Measurements from ENCODE around the gene MTMR12.
A peak's percentile ranks its signal among the peaks of the same experiment; 100 is the strongest.

Gene MTMR12

GRCh38 chr5:32241034-32241783 is 71.5 kb downstream of the MTMR12 start:
- H3K9ac ChIP-seq (ENCODE audit: low read depth in 1 of 2, low read length in 2 of 2) = no peak overlapping the region
- no peaks in the 10 kb centered on the region for H3K9me3 ChIP-seq (ENCODE audit: control insufficient read depth in 2 of 2, low read length in 2 of 2)
- H3K27ac ChIP-seq (ENCODE audit: low read depth in 2 of 2, low read length in 2 of 2) = no peak overlapping the region
- peaks cover 44 to 57% of the 10 kb centered on the region in 2 donors for H3K36me3 ChIP-seq (ENCODE audit: control insufficient read depth in 2 of 2, insufficient read depth in 2 of 2, low read length in 2 of 2)
- no peaks in the 10 kb centered on the region for H3K27me3 ChIP-seq (ENCODE audit: control insufficient read depth in 2 of 2, insufficient read depth in 2 of 2, low read length in 2 of 2)
- H3K4me3 ChIP-seq (ENCODE audit: low read length in 2 of 2) = no peak overlapping the region
- no peaks in the 10 kb centered on the region for H3K4me1 ChIP-seq (ENCODE audit: control insufficient read depth in 2 of 2, insufficient read depth in 2 of 2, low read length in 2 of 2)

GRCh38 chr5:32239385-32239784 is 73.4 kb downstream of the MTMR12 start:
- Histone ChIP-seq H3K9me3 (ENCODE audit: control insufficient read depth in 2 of 2, low read length in 2 of 2) (no peaks in the 10 kb centered on the region), H3K4me1 (ENCODE audit: control insufficient read depth in 2 of 2, insufficient read depth in 2 of 2, low read length in 2 of 2) (peaks cover 0 to under 1% of the 10 kb centered on the region in 2 donors), H3K4me3 (ENCODE audit: low read length in 2 of 2) (no peak overlapping the region), H3K9ac (ENCODE audit: low read depth in 1 of 2, low read length in 2 of 2) (no peak overlapping the region), H3K27me3 (ENCODE audit: control insufficient read depth in 2 of 2, insufficient read depth in 2 of 2, low read length in 2 of 2) (no peaks in the 10 kb centered on the region), H3K36me3 (ENCODE audit: control insufficient read depth in 2 of 2, insufficient read depth in 2 of 2, low read length in 2 of 2) (peaks cover 52 to 68% of the 10 kb centered on the region in 2 donors), H3K27ac (ENCODE audit: low read depth in 2 of 2, low read length in 2 of 2) (no peak overlapping the region)

- Histone ChIP-seq H3K27ac (ENCODE audit: low read depth in 2 of 2, low read length in 2 of 2) (peak overlapping the region in 1 of 2 donors; percentile 45), H3K9me3 (ENCODE audit: control insufficient read depth in 2 of 2, low read length in 2 of 2) (no peaks in the 10 kb centered on the region), H3K36me3 (ENCODE audit: control insufficient read depth in 2 of 2, insufficient read depth in 2 of 2, low read length in 2 of 2) (peaks cover 29 to 48% of the 10 kb centered on the region in 2 donors), H3K4me3 (ENCODE audit: low read length in 2 of 2) (no peak overlapping the region), H3K27me3 (ENCODE audit: control insufficient read depth in 2 of 2, insufficient read depth in 2 of 2, low read length in 2 of 2) (no peaks in the 10 kb centered on the region), H3K9ac (ENCODE audit: low read depth in 1 of 2, low read length in 2 of 2) (no peak overlapping the region), H3K4me1 (ENCODE audit: control insufficient read depth in 2 of 2, insufficient read depth in 2 of 2, low read length in 2 of 2) (peaks cover 5 to 8% of the 10 kb centered on the region in 2 donors)
These were observed 78.9 kb downstream of the MTMR12 start for GRCh38 chr5:32233696-32234447.

- peaks cover 23 to 47% of the 10 kb centered on the region in 2 donors for H3K36me3 ChIP-seq (ENCODE audit: control insufficient read depth in 2 of 2, insufficient read depth in 2 of 2, low read length in 2 of 2)
These were observed 79.5 kb downstream of the MTMR12 start for GRCh38 chr5:32233220-32233695.

GRCh38 chr5:32232441-32233219 is 80.1 kb downstream of the MTMR12 start:
- Histone ChIP-seq H3K4me1 (ENCODE audit: control insufficient read depth in 2 of 2, insufficient read depth in 2 of 2, low read length in 2 of 2) (peaks cover 5 to 8% of the 10 kb centered on the region in 2 donors), H3K9ac (ENCODE audit: low read depth in 1 of 2, low read length in 2 of 2) (no peak overlapping the region), H3K36me3 (ENCODE audit: control insufficient read depth in 2 of 2, insufficient read depth in 2 of 2, low read length in 2 of 2) (peaks cover 22 to 47% of the 10 kb centered on the region in 2 donors), H3K27me3 (ENCODE audit: control insufficient read depth in 2 of 2, insufficient read depth in 2 of 2, low read length in 2 of 2) (no peaks in the 10 kb centered on the region), H3K4me3 (ENCODE audit: low read length in 2 of 2) (no peak overlapping the region), H3K27ac (ENCODE audit: low read depth in 2 of 2, low read length in 2 of 2) (no peak overlapping the region), H3K9me3 (ENCODE audit: control insufficient read depth in 2 of 2, low read length in 2 of 2) (no peaks in the 10 kb centered on the region)

More at GRCh38 chr5:32233220-32233695, 79.5 kb downstream of the MTMR12 start:
- H3K9ac ChIP-seq (ENCODE audit: low read depth in 1 of 2, low read length in 2 of 2) = no peak overlapping the region
- peak overlapping the region in 1 of 2 donors; percentile 45 for H3K27ac ChIP-seq (ENCODE audit: low read depth in 2 of 2, low read length in 2 of 2)
- H3K4me3 ChIP-seq (ENCODE audit: low read length in 2 of 2) = no peak overlapping the region
- no peaks in the 10 kb centered on the region for H3K27me3 ChIP-seq (ENCODE audit: control insufficient read depth in 2 of 2, insufficient read depth in 2 of 2, low read length in 2 of 2)
- no peaks in the 10 kb centered on the region for H3K9me3 ChIP-seq (ENCODE audit: control insufficient read depth in 2 of 2, low read length in 2 of 2)
- H3K4me1 ChIP-seq (ENCODE audit: control insufficient read depth in 2 of 2, insufficient read depth in 2 of 2, low read length in 2 of 2) = peaks cover 5 to 8% of the 10 kb centered on the region in 2 donors

GRCh38 chr5:32231929-32232328 is 80.8 kb downstream of the MTMR12 start:
- no peak overlapping the region for H3K9ac ChIP-seq (ENCODE audit: low read depth in 1 of 2, low read length in 2 of 2)
- H3K4me3 ChIP-seq (ENCODE audit: low read length in 2 of 2) = no peak overlapping the region
- H3K27ac ChIP-seq (ENCODE audit: low read depth in 2 of 2, low read length in 2 of 2) = no peak overlapping the region
- no peaks in the 10 kb centered on the region for H3K9me3 ChIP-seq (ENCODE audit: control insufficient read depth in 2 of 2, low read length in 2 of 2)
- peaks cover 20 to 43% of the 10 kb centered on the region in 2 donors for H3K36me3 ChIP-seq (ENCODE audit: control insufficient read depth in 2 of 2, insufficient read depth in 2 of 2, low read length in 2 of 2)
- H3K27me3 ChIP-seq (ENCODE audit: control insufficient read depth in 2 of 2, insufficient read depth in 2 of 2, low read length in 2 of 2) = no peaks in the 10 kb centered on the region
- peaks cover 5 to 8% of the 10 kb centered on the region in 2 donors for H3K4me1 ChIP-seq (ENCODE audit: control insufficient read depth in 2 of 2, insufficient read depth in 2 of 2, low read length in 2 of 2)

GRCh38 chr5:32231241-32231640 is 81.5 kb downstream of the MTMR12 start:
- H3K9me3 ChIP-seq (ENCODE audit: control insufficient read depth in 2 of 2, low read length in 2 of 2) = no peaks in the 10 kb centered on the region

GRCh38 chr5:32230356-32231099 is 82.2 kb downstream of the MTMR12 start:
- Histone ChIP-seq H3K4me3 (ENCODE audit: low read length in 2 of 2) (no peak overlapping the region), H3K9ac (ENCODE audit: low read depth in 1 of 2, low read length in 2 of 2) (no peak overlapping the region), H3K27ac (ENCODE audit: low read depth in 2 of 2, low read length in 2 of 2) (no peak overlapping the region), H3K9me3 (ENCODE audit: control insufficient read depth in 2 of 2, low read length in 2 of 2) (no peaks in the 10 kb centered on the region), H3K36me3 (ENCODE audit: control insufficient read depth in 2 of 2, insufficient read depth in 2 of 2, low read length in 2 of 2) (peaks cover 14 to 34% of the 10 kb centered on the region in 2 donors), H3K4me1 (ENCODE audit: control insufficient read depth in 2 of 2, insufficient read depth in 2 of 2, low read length in 2 of 2) (peaks cover 5 to 8% of the 10 kb centered on the region in 2 donors), H3K27me3 (ENCODE audit: control insufficient read depth in 2 of 2, insufficient read depth in 2 of 2, low read length in 2 of 2) (no peaks in the 10 kb centered on the region)

More at GRCh38 chr5:32231241-32231640, 81.5 kb downstream of the MTMR12 start:
- H3K9ac ChIP-seq (ENCODE audit: low read depth in 1 of 2, low read length in 2 of 2) = no peak overlapping the region
- H3K36me3 ChIP-seq (ENCODE audit: control insufficient read depth in 2 of 2, insufficient read depth in 2 of 2, low read length in 2 of 2) = peaks cover 16 to 41% of the 10 kb centered on the region in 2 donors
- H3K27ac ChIP-seq (ENCODE audit: low read depth in 2 of 2, low read length in 2 of 2) = no peak overlapping the region
- no peaks in the 10 kb centered on the region for H3K27me3 ChIP-seq (ENCODE audit: control insufficient read depth in 2 of 2, insufficient read depth in 2 of 2, low read length in 2 of 2)
- H3K4me3 ChIP-seq (ENCODE audit: low read length in 2 of 2) = no peak overlapping the region
- peaks cover 5 to 8% of the 10 kb centered on the region in 2 donors for H3K4me1 ChIP-seq (ENCODE audit: control insufficient read depth in 2 of 2, insufficient read depth in 2 of 2, low read length in 2 of 2)

GRCh38 chr5:32229586-32229985 is 83.2 kb downstream of the MTMR12 start:
- no peaks in the 10 kb centered on the region for H3K9me3 ChIP-seq (ENCODE audit: control insufficient read depth in 2 of 2, low read length in 2 of 2)
- H3K27me3 ChIP-seq (ENCODE audit: control insufficient read depth in 2 of 2, insufficient read depth in 2 of 2, low read length in 2 of 2) = no peaks in the 10 kb centered on the region
- no peak overlapping the region for H3K9ac ChIP-seq (ENCODE audit: low read depth in 1 of 2, low read length in 2 of 2)
- no peak overlapping the region for H3K27ac ChIP-seq (ENCODE audit: low read depth in 2 of 2, low read length in 2 of 2)
- H3K4me3 ChIP-seq (ENCODE audit: low read length in 2 of 2) = no peak overlapping the region
- peaks cover 6 to 26% of the 10 kb centered on the region in 2 donors for H3K36me3 ChIP-seq (ENCODE audit: control insufficient read depth in 2 of 2, insufficient read depth in 2 of 2, low read length in 2 of 2)
- peaks cover 5 to 8% of the 10 kb centered on the region in 2 donors for H3K4me1 ChIP-seq (ENCODE audit: control insufficient read depth in 2 of 2, insufficient read depth in 2 of 2, low read length in 2 of 2)

Data from mucosa of rectum (tissue), 2 donors.